ENCODE measurements around the gene EIF3K. TPM values are rescaled to one million over a fixed set of nuclear protein-coding genes. Genes with fewer than 3 reads are reported as not detected.
"Not testable (repeated sequence)": the region's sequence is repeated elsewhere in the genome, so short reads cannot be mapped to it uniquely, and the experiment has no call there.

EIF3K gene, protein sequence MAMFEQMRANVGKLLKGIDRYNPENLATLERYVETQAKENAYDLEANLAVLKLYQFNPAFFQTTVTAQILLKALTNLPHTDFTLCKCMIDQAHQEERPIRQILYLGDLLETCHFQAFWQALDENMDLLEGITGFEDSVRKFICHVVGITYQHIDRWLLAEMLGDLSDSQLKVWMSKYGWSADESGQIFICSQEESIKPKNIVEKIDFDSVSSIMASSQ
- 274 and 310 TPM in 2 replicates for total RNA-seq (ENCODE audit: low replicate concordance)
- long read RNA-seq, transcript EIF3K-201 (8 exons, 864 nt), result major isoform, 160 of 185 reads
- long read RNA-seq, partial matches to known transcripts, result 4 of 185 reads
- long read RNA-seq, other reads (novel, unspliced or antisense), result 11 of 185 reads

DNA sequence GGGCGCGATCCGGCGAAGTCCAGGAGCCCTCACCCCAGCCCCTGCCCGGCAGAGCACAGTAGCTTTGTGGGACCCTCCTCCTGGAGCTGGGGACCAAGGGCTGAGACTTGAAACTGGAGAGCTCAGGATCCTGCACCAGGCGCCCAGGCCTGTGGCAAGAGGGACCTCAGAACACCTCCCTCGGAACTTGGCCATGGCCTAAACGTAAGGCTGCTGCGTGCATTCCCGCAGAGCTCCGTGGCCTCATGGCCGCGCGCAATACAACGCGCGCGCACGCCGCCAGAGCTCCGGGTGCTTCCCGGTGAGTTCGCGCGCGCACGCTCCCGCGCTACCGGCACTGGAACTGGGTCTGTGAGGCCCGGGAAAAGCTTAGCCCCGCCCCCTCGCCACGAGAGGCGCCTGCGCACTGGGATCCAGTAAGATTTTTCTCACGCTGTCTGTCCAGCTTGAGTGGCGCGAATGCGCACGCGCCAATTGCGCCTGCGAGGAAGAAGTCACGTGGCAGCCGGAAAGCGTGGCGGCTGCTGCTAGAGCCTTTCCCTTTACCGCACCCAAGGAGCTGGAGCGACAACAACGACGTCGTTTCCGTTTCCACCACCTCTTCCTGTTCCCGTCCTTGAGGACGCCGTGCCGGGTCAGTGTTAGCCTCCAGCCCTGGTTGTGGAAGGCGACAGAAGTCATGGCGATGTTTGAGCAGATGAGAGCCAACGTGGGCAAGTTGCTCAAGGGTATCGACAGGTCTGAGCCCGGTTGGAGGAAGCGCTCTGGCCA, at the start of gene EIF3K:
Gene EIF3K (plus strand): TSS at position 599 of the 771 bp plus-strand sequence. CDS start 81 bp downstream, at position 680.
- TF ChIP-seq, protein P1, sequence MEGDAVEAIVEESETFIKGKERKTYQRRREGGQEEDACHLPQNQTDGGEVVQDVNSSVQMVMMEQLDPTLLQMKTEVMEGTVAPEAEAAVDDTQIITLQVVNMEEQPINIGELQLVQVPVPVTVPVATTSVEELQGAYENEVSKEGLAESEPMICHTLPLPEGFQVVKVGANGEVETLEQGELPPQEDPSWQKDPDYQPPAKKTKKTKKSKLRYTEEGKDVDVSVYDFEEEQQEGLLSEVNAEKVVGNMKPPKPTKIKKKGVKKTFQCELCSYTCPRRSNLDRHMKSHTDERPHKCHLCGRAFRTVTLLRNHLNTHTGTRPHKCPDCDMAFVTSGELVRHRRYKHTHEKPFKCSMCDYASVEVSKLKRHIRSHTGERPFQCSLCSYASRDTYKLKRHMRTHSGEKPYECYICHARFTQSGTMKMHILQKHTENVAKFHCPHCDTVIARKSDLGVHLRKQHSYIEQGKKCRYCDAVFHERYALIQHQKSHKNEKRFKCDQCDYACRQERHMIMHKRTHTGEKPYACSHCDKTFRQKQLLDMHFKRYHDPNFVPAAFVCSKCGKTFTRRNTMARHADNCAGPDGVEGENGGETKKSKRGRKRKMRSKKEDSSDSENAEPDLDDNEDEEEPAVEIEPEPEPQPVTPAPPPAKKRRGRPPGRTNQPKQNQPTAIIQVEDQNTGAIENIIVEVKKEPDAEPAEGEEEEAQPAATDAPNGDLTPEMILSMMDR (conservative IDR thresholded peaks at IDR 0.05), result no peak
- peak; percentile 100 for DNase-seq (ENCODE audit: extremely low spot score, unreplicated experiment)

DNA sequence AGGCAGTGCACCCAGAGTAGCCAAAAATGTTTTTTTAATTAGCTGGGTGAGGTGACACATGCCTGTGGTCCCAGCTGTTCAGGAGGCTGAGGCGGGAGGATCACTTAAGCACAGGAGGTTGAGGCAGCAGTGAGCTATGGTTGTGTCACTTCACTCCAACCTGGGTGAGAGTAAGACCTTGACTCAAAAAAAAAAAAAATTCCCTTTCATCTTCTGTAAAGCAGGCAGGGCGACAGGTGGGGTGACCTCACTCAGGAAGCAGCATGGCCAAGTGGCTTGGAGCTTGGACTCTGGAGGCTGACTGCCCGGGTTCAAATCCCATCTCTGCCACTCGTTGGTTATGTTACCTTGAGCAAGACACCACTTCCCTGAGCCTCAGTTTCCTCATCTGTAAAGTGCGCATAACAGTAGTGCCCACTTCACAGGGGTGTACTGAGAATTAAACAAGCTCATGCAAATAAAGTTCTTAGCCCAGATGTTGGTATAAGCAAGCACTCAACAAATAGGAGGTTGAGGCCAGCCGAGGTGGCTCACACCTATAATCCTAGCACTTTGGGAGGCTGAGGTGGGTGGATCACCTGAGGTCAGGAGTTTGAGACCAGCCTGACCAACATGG, 49.5 kb upstream of the EIF3K start:
- Mint-ChIP-seq H3K4me1 (ENCODE audit: unreplicated experiment) (no peaks in the 10 kb centered on the region), H3K4me3 (no peak overlapping the region), H3K9me3 (no peaks in the 10 kb centered on the region), H3K27me3 (peaks cover 3% of the 10 kb centered on the region), H3K36me3 (no peaks in the 10 kb centered on the region), H3K27ac (no peak overlapping the region)
- no peak for DNase-seq (ENCODE audit: extremely low spot score, unreplicated experiment)
- TF ChIP-seq, protein P1 (conservative IDR thresholded peaks at IDR 0.05), result no peak

More for the DNA sequence above, at the start of gene EIF3K:
- Mint-ChIP-seq H3K27ac (peak within 1 kb of the TSS; percentile 98), H3K4me3 (peak within 1 kb of the TSS; percentile 100), H3K4me1 (ENCODE audit: unreplicated experiment) (peaks cover 12% of the 10 kb centered on the region), H3K36me3 (peaks cover 11% of the 10 kb centered on the region), H3K9me3 (no peaks in the 10 kb centered on the region), H3K27me3 (no peaks in the 10 kb centered on the region)

DNA sequence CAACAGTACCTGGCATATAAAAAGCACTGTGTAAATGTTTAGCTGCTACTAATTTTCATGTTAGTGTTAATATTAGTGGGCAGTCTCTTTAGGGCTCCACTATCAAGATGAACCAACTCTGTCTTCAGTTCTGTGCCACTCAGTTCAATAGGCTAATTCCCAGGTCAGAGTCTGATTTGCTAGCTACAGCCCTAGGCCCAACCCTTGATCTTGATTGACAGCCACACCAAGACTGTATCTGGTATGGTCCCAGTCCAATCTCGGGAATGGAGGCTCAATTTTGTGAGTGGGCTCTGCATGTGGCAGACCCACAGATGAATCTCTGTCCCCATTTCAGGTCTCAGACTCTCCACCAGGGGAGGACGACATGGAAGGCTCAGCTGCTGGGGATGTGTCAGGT, 47.3 kb upstream of the EIF3K start:
- DNase-seq (ENCODE audit: extremely low spot score, unreplicated experiment), result no peak
- Mint-ChIP-seq H3K4me3 (no peak overlapping the region), H3K9me3 (no peaks in the 10 kb centered on the region), H3K27ac (no peak overlapping the region), H3K27me3 (peaks cover 3% of the 10 kb centered on the region), H3K36me3 (no peaks in the 10 kb centered on the region), H3K4me1 (ENCODE audit: unreplicated experiment) (no peaks in the 10 kb centered on the region)
- TF ChIP-seq, protein P1 (conservative IDR thresholded peaks at IDR 0.05), result no peak

DNA sequence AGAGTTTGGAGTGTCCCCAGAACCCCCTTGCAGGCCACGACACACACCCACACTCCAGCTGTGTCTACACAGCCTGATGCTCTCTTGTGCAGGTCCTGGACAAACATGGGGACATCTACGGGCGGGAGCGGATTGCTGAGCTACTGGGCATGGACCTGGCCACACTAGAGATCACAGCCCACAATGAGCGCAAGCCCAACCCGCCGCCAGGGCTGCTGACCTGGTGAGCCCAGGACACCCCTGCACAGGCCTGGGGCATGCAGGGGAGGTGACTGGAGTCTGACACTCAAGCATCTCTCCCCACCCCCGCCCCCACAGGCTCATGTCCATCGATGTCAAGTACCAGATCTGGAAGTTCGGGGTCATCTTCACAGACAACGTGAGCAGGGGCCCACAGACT, 41.2 kb upstream of the EIF3K start:
- Mint-ChIP-seq H3K27me3 (no peaks in the 10 kb centered on the region), H3K4me3 (no peak overlapping the region), H3K9me3 (no peaks in the 10 kb centered on the region), H3K27ac (no peak overlapping the region), H3K4me1 (ENCODE audit: unreplicated experiment) (no peaks in the 10 kb centered on the region), H3K36me3 (no peaks in the 10 kb centered on the region)
- TF ChIP-seq, protein P1 (conservative IDR thresholded peaks at IDR 0.05), result no peak
- DNase-seq (ENCODE audit: extremely low spot score, unreplicated experiment), result no peak

DNA sequence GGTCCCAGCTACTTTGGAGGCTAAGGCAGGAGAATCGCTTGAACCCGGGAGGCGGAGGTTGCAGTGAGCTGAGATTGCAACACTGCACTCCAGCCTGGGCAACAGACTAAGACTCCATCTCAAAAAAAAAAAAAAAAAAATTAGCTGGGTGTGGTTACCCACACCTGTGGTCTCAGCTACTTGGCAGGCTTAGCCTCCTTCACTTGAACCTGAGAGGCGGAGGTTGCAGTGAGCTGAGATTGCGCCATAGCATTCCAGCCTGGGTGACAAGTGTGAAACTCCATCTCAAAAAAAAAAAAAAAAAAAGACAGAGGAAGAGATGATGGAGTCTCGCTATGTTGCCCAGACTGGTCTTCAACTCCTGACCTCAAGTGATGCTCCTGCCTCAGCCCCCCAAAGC, 39.7 kb upstream of the EIF3K start:
- H3K27ac Mint-ChIP-seq; DNase-seq (ENCODE audit: extremely low spot score, unreplicated experiment); H3K36me3 Mint-ChIP-seq; H3K4me1 Mint-ChIP-seq (ENCODE audit: unreplicated experiment); H3K4me3 Mint-ChIP-seq; H3K9me3 Mint-ChIP-seq; H3K27me3 Mint-ChIP-seq: not testable (repeated sequence)

Data from type B pancreatic cell (in vitro differentiated cells).